Activated B cell treated with CpG ODN at 0.5 μM for 24 hours (primary cell): Measurements from ENCODE around the gene PNMT. TPM values are rescaled to one million over a fixed set of nuclear protein-coding genes. Genes with fewer than 3 reads are reported as not detected.

Experiments used
- ATAC-seq: fragments of 200-7000 bp; cut with Tn5 transposase; one replicate; pipeline ENCODE4 v1.10.0; 2021; ENCODE audit warnings: low read depth, mild to moderate bottlenecking, moderate library complexity
- CTCF ChIA-PET: fragments of 350-600 bp; sonication (Branson Sonifier 250); formaldehyde crosslinking; loops from one replicate; lab custom pipeline; 2021; ENCODE audit warnings: antibody characterized with exemption; lab: Charles Lee
- POLR2A ChIA-PET: fragments of 350-600 bp; sonication (Branson Sonifier 250); formaldehyde crosslinking; loops from one replicate; lab custom pipeline; 2021; ENCODE audit warnings: antibody characterized with exemption; lab: Charles Lee
- DNase-seq: peaks from one replicate; pipeline ENCODE4 v3.0.0; 2022
- H3K27ac Mint-ChIP-seq: one replicate; pipeline ENCODE4 v1.8.0; 2020; ENCODE audit warnings: mixed read lengths
- H3K27me3 Mint-ChIP-seq: one replicate; pipeline ENCODE4 v1.8.0; 2021; ENCODE audit warnings: mixed read lengths
- H3K36me3 Mint-ChIP-seq: one replicate; pipeline ENCODE4 v1.8.0; 2021; ENCODE audit warnings: low read depth, mixed read lengths
- H3K4me1 Mint-ChIP-seq: one replicate; pipeline ENCODE4 v1.8.0; 2021; ENCODE audit warnings: mixed read lengths
- H3K4me3 Mint-ChIP-seq: one replicate; pipeline ENCODE4 v1.8.0; 2020; ENCODE audit warnings: mild to moderate bottlenecking, mixed read lengths
- H3K9me3 Mint-ChIP-seq: one replicate; pipeline ENCODE4 v1.8.0; 2020; ENCODE audit warnings: mixed read lengths
- intact Hi-C: fragments of 100-400 bp; cut with micrococcal nuclease; formaldehyde crosslinking; loops from one replicate; pipeline ENCODE4 v1.15.1; 2024
- total RNA-seq: library from RNA; stranded (reverse); gene quantifications from 2 replicates; pipeline ENCODE4 v1.2.3, GENCODE V29; 2022
- TF ChIP-seq, protein P1 (sequence below): fragments of 200-600 bp; IDR thresholded peaks from one replicate; pipeline ENCODE4 v1.8.0; 2022; ENCODE audit warnings: antibody characterized with exemption, mild to moderate bottlenecking

PNMT gene
- total RNA-seq, 1 donor from 2014 or later = not detected

DNA sequence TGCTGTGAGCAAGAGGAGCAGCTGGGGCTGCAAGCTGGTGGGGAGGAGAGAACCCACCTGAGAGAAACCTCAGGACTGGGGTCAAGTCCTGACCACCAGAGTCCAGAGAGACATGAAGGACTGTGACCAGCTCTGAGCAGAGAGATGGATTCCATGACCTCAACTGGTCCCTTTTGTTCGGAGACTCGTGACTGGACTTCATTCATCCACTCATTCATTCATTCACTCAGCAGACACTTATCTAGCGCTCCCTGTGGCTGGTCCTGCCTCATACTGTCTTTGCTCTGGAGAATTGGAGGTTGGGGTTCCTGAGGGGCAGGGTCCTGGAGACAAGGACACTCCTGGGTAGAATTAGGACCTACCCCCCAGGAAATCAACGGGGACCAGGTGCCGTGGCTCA lies 35.7 kb downstream of the PNMT start:
- CTCF ChIA-PET = no interaction called here

DNA sequence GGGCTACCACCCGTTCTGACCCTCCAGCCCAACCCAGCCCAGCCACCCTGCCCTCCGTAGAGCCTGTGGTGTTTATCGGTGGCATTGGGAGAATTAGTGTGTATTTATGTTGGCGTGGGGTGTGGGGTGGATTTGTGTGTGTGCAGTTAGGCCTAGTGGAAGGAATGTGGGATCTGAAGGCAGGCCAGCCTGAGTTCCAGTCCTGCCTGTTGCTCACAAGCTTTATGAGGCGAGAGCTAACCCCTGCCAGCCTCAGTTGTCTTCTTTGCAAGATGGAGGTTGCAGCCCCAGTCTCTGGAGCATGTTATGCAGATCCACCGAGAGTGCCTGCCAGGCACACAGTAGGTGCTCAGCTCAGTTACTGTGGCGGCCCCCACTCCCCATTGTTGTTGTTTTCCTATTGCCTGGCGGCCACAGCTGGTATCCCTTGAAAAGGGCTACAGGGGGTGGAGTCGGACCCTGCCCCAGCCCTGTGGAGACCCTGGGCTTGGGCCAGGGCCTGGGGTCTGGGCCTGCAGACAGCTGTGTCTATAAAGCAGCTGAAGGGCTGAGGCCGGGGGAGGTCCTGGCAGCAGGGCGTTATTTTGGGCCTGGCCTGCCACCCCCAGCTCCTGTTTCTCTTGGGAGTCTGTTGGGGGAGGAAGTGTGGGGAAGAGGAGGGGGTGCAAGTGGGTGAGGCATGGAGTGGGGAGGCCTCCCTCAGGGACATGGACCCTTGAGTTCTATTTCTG lies 36.7 kb downstream of the PNMT start:
- Mint-ChIP-seq H3K4me1 (peaks cover 23% of the 10 kb centered on the region), H3K27ac (no peak overlapping the region), H3K9me3 (no peaks in the 10 kb centered on the region), H3K36me3 (no peaks in the 10 kb centered on the region), H3K4me3 (no peak overlapping the region), H3K27me3 (peaks cover 16% of the 10 kb centered on the region)
- ChIA-PET POLR2A (interaction anchor here (0.6 kb wide), 4 partner anchors 9 to 836 kb away, joined by 3 to 4 read pairs (median 4); no protein-coding TSS in a partner anchor), CTCF (no interaction called here)
- ATAC-seq (no peak), DNase-seq (no peak)
- TF ChIP-seq, protein P1, sequence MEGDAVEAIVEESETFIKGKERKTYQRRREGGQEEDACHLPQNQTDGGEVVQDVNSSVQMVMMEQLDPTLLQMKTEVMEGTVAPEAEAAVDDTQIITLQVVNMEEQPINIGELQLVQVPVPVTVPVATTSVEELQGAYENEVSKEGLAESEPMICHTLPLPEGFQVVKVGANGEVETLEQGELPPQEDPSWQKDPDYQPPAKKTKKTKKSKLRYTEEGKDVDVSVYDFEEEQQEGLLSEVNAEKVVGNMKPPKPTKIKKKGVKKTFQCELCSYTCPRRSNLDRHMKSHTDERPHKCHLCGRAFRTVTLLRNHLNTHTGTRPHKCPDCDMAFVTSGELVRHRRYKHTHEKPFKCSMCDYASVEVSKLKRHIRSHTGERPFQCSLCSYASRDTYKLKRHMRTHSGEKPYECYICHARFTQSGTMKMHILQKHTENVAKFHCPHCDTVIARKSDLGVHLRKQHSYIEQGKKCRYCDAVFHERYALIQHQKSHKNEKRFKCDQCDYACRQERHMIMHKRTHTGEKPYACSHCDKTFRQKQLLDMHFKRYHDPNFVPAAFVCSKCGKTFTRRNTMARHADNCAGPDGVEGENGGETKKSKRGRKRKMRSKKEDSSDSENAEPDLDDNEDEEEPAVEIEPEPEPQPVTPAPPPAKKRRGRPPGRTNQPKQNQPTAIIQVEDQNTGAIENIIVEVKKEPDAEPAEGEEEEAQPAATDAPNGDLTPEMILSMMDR = no peak
- intact Hi-C loops = no loop called here

More for the DNA sequence above, 35.7 kb downstream of the PNMT start:
- DNase-seq (no peak), ATAC-seq (no peak)
- TF ChIP-seq, protein P1 = no peak
- H3K27me3 Mint-ChIP-seq = peaks cover 26% of the 10 kb centered on the region
- no peak overlapping the region for H3K4me3 Mint-ChIP-seq
- H3K4me1 Mint-ChIP-seq = peaks cover 22% of the 10 kb centered on the region
- intact Hi-C loops = no loop called here
- H3K36me3 Mint-ChIP-seq = no peaks in the 10 kb centered on the region
- H3K27ac Mint-ChIP-seq = no peak overlapping the region
- POLR2A ChIA-PET = no interaction called here
- no peaks in the 10 kb centered on the region for H3K9me3 Mint-ChIP-seq

DNA sequence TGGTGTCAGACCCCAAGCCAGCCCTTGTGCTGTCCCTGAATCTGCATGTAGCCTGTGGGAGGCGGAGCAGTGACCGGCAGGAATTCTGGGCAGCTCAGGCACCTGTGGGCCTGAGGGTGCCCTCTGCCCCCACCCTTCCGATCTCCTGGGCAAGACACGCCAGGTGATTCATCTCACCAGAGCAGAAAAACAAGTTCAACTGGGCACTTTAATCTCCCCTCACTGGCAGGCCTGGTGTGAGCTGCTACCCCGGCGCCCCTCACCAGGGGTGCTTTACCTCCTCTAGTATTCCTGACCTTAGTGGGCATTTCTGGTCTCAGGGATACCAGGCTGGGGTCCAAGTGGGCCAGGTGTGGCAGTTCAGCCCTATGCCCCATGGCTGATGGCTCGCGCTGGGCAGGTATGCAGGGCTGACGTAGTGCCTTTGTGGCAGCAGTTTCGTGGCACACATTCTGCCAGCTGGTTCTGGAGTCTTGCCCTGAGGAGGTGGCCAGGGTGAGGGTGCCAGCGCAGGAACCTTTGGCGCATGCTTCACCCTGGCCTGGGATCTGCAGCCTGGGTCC lies 37.6 kb downstream of the PNMT start:
- H3K27me3 Mint-ChIP-seq = peaks cover 12% of the 10 kb centered on the region
- no peaks in the 10 kb centered on the region for H3K9me3 Mint-ChIP-seq
- POLR2A ChIA-PET = no interaction called here
- H3K4me1 Mint-ChIP-seq = peaks cover 19% of the 10 kb centered on the region
- CTCF ChIA-PET = no interaction called here
- H3K36me3 Mint-ChIP-seq = no peaks in the 10 kb centered on the region
- no peak for DNase-seq
- no peak overlapping the region for H3K4me3 Mint-ChIP-seq
- ATAC-seq = no peak
- TF ChIP-seq, protein P1 = no peak
- intact Hi-C loops = no loop called here
- H3K27ac Mint-ChIP-seq = no peak overlapping the region

DNA sequence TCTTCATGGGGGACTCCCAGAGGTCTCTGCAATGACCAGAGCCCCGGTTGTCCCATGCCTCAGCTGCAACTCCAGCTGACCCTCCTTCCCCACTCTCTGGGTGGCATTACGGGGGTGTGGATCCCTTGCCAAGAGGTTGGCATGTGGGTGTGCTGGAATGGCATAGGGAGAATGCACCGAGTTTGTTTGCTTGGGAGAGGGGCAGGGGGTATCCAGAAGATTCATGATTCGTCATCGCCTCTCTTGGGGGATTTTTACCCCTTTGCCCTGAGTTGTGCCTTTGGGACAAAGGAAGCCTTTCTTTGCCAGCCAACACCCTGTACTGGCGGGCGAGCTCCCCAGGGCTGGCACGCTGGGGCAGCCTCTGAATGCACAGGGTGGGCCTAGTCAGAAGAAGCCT lies 38.1 kb downstream of the PNMT start:
- peaks cover 17% of the 10 kb centered on the region for H3K4me1 Mint-ChIP-seq
- H3K9me3 Mint-ChIP-seq = no peaks in the 10 kb centered on the region
- H3K4me3 Mint-ChIP-seq = no peak overlapping the region
- no peak overlapping the region for H3K27ac Mint-ChIP-seq
- ChIA-PET POLR2A (no interaction called here), CTCF (no interaction called here)
- TF ChIP-seq, protein P1 = no peak
- peaks cover 7% of the 10 kb centered on the region for H3K27me3 Mint-ChIP-seq
- no peak for DNase-seq
- intact Hi-C loops = no loop called here
- no peaks in the 10 kb centered on the region for H3K36me3 Mint-ChIP-seq
- no peak for ATAC-seq

DNA sequence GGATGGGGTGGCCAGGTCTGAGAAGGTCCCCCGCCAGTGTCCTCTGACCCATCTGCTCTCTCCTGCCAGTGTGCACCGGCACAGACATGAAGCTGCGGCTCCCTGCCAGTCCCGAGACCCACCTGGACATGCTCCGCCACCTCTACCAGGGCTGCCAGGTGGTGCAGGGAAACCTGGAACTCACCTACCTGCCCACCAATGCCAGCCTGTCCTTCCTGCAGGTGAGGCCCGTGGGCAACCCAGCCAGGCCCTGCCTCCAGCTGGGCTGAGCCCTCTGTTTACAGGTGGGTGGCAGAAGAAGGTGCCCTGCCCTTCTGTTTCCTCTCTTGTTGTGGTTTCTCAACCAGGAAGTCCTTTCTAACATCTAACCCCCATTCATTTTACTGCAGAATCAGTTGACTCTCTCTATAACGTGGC lies 38.7 kb downstream of the PNMT start:
- intact Hi-C loops = no loop called here
- no peak for ATAC-seq
- Mint-ChIP-seq H3K9me3 (no peaks in the 10 kb centered on the region), H3K4me1 (peaks cover 17% of the 10 kb centered on the region), H3K27ac (no peak overlapping the region), H3K27me3 (peaks cover 2% of the 10 kb centered on the region), H3K4me3 (no peak overlapping the region), H3K36me3 (no peaks in the 10 kb centered on the region)
- no peak for DNase-seq
- ChIA-PET CTCF (no interaction called here), POLR2A (no interaction called here)
- TF ChIP-seq, protein P1 = no peak
